EL (cell line): ENCODE data around the gene PLAC1.

ENCODE experiments used
- DNase-seq: peaks from one replicate; pipeline ENCODE4 v3.0.0-alpha.2; 2016

The PLAC1 gene, protein sequence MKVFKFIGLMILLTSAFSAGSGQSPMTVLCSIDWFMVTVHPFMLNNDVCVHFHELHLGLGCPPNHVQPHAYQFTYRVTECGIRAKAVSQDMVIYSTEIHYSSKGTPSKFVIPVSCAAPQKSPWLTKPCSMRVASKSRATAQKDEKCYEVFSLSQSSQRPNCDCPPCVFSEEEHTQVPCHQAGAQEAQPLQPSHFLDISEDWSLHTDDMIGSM

DNA sequence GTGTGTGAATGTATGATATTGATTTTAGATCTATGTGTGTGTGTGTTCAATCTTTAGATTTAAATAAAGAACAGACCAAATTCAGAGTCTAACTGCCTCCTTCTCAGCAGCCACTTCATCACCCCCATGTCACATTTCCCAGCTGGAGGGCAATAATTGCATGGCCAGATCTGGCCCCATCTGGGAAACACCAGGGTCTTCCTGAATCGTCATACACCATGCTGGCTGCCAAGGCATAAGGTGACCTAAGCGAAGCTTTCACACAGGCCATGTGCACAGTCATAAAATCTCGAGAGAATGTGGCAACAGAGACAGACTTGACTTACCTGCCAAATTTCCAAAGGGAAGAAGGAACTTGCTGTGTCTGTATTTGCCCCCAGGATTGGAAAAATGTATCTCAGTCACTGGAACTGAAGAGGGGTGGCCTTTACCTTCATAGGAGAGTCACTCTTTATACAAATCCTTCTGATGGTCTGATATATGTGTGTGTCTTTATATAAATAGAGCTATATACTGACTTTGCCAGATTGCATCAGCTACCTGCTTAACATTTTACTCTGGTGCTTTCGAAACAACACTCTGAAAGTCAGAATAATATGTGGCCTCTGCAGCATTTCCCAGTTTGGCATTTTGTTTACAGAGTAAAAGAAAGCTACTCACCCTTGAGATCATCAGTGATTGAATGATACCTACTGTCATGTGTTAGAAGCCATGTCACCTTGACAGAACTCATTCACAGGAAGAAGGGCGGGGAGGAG lies at the start of gene PLAC1:
TSS of gene PLAC1 (minus strand) at position 470 of the 758 bp plus-strand sequence. CDS start 91,789 bp downstream, outside the sequence.
- no peak for DNase-seq

DNA sequence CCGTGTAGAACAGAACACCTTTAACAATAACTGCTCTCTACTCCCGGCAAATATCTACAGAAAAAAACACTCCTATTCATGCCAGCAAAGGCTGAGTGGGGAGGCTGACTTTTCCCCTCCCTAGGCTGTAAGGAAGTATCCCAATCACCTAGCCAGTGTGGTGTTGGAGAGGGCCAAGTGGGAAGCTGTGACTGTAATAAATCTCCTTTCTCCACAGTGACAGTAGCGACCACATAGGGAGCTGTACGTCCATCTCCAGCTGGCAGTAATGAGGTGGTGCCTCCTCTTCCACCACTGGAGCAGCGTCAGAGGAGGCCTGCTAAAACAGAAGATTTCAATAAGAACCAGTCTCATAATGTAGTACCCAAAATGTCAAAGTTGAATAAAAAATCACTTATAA lies 47.9 kb upstream of the PLAC1 start:
- no peak for DNase-seq

DNA sequence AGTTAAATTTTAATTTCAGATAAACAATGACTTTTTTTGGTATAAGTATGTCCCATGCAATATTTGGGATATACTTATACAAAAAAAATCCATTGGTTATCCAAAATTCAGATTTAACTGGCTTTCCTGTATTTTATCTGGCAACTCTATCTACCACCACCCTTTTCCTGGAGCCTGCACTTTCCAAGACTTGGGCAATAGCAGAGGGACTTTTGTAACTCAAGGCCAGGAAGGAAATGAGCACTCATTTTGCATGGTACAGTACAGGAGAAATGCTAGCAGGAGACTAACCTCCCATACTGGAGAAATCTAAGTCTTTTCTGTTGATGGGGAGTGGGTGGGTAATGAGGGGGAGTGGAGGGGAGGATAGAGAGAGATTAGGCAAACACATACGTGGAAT lies 37.7 kb upstream of the PLAC1 start:
- DNase-seq, result no peak

DNA sequence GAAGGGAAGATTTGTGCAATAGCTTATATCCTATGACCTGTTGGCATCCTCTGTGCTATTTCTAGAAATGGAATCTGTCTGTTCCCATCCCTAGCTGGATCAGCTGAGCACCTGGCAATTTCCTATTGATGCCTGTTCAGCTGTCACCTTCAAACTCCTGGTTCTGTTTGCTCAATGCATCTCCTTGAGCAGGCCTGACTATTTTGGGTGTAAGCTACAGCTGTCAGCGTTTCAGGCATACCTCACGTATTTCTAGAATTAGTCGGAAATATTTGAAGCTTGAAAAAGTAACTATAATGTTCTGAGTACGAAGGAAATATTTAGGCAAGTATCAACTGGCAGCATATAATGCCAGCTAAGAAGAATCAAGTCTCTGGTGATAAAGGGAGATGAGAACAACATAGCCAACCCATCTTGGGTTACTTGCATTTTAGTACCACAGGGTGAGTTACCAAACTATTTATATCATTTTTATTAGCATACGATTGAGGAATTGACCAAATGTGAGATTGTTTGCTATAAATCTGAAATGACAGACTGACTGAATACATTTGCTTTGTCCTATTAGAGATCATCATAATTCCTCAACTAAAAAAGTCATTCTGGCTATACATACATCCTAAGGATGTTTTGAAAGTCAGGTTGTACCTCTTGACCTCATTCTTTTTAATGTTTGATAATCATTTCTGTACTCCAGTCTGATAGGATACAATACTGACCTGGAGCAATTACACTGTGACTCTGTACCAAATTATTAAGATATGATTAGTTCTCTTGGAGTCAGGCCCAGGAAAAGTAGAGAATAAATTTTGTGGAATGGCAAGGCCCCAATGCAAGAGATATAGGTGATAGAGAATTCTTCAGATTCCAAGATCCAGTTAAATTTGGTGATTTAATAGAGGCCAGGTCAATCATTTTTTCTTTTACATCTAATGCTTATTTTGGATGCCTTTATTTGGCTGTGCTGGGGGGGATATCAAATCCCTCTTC lies 36.4 kb upstream of the PLAC1 start:
- DNase-seq, result no peak

DNA sequence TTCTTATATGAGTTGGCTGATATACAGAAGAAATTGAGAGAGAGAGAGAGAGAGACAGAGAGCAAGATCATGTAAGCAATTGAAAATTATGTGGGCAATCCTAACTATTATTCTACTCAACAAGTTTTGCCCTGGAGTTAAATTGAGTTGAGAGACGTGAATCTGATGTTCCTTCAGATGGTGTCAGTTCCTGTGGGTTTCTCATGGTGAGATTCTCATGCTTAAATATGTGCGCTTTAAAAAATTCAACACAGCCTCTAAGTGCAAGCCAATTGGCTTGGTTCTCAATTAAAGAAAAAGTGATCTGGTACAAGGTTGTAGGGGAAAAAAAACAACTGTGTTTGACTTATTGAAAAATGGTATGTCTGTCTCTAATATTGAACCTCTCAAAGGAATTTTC lies 35.4 kb upstream of the PLAC1 start:
- no peak for DNase-seq

DNA sequence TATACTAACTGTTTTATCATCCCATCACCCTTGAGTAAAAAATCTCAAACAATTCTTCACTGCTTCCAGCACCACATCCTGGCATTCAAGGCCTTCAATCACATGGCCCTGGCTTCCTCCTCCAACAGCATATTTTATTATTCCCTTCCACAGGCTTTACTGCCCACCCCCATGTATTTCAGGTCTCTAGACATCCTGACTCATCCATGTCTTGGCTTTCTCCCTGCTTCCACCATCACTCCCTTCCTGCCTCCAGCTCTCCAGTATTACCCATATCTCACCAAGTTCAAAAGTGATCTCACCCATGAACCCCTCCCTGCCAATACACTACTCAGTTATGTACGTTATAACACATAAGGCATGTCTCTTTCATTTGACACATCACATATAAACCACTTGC lies 34.7 kb upstream of the PLAC1 start:
- DNase-seq, result peak; percentile 79

DNA sequence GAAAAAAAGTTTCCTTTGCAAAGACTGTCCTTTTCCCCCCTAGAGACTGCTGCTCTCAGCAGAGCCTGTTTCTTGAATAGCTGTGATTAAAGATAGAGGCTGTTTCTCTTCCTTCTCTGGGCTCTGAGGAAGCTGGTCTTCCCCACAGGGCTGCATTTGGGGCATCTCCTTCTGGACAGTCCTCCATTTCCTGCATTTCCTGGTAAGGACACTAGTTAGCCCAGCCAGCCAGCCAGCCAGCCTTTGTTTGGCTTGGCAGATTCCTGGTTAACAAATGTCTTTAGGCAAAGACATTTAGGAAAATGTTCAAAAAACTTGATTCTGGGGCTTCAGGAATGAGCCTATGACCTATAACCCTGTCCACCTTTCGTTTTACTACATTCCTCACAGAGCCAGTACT lies 34.0 kb upstream of the PLAC1 start:
- DNase-seq, result no peak

DNA sequence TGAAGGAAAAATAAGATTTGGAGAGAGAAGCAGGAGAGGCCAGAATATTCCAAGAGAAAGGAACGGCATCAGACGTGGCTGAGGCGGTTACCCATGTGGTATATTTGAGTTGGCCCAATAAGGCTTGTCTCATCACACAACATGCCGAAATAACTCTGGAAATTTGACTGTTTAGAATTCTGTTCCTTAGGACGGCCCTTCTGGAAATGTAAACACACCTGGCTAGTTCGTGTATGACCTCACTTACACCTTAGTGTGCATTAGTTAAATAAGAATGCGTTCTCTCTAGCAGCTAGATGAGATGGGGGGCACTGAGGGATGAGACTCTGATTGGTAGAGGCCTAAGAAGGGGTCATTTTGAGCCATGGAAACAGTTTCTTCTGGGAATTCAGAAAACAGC lies 33.2 kb upstream of the PLAC1 start:
- DNase-seq, result no peak

DNA sequence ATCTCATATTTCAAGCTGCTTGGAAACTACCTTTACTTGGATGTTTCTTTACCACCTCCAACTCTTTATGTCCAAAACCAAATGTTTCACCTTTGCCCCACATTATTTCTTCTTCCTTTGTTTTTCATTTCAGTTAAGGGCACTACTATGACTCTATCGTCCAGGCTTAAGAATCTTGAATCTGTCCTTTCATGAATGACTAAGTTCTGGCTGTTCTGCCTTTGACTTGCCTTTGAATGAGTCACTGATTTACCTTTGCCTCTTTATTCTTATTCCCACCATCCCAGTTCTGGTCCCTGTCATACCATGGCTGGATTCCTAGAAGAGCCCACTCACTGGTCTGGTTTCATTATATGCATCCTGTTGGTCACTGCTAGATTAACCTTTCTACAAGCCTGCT lies 30.6 kb upstream of the PLAC1 start:
- DNase-seq, result peak; percentile 58

DNA sequence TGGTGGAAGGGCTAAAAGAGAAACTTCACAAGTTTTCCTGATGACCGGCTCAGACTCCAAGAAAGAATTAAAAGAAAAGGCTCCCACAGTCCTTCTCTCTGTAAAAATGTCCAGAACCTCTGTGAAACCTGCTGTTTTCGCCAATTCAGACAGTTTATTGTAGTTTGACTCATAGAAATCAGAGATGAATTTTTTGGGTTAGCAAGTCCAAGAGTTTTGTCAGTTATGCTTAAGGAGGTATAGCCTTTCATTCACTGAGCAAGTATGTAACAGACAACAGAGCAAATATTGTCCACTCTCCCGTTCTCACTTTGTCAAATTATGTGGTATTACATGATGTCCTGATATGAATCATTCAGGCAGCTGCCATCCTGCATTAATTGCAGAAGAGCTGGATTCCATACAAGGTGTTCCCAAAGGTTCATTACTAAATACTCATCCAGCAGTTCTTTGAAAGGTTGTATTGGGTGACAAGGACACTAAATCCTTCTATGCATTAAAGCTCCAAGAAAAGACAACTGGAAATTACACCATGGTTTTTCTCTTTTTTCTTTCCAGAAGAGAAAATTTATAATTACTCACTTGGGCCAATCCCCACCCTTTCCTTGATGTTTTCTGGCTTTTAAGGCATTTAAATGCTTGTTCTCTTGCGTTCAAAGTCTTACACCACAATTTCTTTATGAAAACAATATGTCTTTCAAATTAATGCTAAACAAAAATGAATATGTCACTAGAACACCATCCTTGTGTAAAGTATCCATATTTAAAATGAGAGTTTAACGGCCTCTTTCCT lies 30.0 kb upstream of the PLAC1 start:
- DNase-seq, result no peak

DNA sequence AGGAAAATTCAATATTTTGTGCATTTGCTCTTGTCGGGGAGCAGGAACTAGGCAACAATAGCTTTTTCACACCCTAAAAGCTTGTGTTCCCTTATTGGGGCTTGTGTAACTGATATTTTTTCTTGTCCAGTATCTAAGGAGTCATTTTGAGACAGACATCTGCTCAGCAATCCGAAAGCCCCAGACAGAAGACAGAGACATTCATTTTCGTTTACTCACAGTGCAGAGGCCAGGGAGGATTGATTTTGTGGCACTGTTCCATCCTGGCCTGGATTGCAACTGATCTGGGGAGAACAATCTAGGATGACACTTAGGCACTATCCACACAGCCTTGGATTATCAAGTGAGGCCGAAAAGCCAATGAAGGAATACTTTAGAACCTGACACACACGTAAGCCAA lies 27.4 kb upstream of the PLAC1 start:
- peak; percentile 59 for DNase-seq

DNA sequence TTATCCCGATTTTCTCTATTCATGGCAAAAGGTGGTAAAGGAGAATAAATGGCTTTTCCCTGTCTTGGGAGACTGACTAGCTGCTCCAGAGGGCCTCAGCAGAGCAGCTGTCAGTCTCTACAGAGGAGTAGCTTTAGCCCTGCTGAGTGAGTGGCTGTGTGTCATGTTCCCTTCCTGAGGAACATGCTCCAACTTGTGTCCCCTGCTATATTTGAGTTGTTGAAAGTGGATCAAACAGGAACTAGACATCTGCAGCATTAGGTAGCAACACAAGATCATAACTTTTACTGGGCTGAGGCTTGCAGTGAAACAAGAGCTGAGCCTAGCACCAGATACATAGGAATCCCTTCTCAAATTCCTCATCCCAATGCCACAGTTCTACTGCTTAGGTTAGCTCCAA lies 26.7 kb upstream of the PLAC1 start:
- DNase-seq, result no peak

DNA sequence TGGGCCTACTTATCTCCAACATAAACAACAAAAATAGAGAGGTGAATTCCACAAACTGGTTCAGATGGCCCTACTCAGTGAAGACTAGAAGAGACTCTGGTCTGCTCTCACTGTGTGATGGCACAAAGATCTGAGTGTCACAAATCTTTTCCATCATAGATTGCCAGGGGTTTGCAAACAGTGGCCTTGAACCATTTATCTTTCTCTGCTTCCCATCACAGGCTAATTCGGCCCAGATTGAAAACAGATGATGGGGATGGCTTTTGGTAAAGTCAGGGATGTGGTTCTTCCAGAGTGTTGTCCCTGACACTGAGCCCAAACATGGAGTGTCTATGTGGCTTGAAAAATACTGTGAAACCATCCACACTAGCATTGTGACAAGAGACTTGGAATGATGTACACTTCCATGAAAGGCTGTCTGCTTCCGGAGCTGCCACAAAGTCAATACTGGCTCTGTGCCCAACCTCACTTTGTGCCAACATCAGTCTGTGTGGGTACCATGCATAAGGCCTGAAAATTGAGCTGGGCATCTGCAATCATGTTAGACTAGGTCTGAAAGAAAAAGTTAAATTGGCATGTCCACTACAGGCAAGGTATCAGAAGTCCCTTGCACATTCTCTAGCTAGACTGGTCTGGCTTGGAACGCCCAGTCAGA lies 25.2 kb upstream of the PLAC1 start:
- no peak for DNase-seq

DNA sequence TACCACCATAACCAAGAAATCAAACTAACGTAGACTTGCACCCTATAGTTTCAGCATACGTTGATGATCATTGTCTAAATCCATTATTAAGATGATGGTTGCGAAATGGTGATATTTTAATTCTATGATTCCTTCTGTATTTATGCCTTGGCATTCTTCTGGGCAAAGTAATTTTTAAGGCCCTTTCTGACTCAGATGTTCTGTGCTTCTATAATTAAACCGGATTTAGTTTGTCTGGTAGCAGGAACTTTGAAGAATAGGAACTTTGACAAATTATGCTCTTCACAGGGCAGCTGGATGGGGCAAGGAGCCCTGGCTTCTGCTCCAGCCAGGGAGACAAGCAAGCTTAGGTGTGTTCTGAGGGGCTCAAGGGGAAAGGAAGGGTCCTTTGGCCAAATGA lies 23.8 kb upstream of the PLAC1 start:
- no peak for DNase-seq

DNA sequence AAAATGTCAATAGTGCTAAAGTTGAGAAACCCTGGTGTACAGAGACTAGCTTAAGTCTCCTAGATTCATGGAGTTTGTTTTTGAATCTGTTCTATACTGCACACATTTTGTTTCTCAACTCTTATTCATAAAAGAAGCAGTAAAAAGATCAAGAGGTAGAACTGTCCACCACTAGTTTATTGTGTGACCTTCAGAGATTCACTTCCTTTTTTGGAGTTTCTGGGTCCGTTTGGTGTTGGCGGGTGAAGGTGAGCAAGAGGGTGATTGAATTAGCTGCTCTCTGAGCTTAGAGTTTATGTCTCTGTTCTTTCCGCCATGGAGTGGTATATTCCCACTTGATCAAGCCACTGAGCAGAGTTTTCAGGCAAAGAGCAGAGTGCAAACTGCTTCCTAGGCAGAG lies 21.4 kb upstream of the PLAC1 start:
- DNase-seq, result no peak

DNA sequence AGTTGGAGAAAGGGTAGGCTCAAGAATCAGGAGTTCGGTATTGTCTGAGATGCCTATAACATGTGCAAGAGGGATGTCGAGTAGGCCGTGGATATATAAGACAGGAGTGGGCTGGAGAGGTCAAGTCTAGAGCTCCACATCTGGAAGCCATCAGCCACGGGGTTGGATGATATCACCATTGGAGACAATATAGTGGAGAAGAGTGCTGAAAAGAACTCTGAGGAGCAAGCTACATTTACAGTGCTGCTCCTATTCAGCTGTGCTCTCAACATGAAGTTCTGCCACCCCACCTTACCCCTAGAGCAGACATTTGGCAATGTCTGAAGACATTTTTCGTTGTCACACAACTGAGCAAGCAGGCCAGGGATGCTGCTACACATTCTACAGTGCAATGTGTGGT lies 20.9 kb upstream of the PLAC1 start:
- DNase-seq, result peak; percentile 56

DNA sequence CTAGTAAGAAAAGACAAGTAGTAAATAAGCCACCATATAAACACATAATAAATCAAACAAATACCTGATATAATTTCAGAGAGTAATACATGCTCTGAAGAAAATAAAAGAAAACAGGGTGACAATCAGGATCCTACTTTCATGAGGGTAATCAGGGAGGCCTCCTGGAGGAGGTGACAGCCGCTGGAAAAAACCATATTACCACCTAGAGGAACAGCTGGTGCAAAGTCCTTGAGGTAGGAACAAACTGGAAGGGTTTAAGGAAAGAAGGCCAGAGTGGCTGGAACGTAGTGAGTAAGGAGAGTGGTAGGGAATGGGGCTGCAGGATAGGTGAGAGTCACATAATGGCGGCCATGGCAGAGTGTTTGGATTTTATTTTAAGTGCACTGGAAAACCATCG lies 19.1 kb upstream of the PLAC1 start:
- no peak for DNase-seq

DNA sequence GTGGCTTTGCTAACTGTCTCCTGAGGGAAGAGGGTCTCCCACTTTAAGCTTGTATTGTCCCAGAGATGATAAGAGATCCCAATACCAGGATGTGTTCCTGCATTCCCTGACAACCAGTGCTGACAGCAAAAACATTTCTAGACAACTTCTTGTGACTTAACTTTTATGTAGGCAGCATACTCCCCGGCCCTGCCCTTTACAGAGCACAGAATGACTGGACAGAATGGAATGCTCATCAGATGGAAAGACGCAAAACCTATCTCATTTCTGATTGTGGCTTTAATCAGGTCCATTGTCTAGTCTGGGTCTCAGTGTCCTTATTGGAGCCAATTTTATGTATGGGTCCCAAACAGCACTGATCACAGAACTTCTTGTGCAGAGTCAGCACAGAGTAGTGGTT lies 18.2 kb upstream of the PLAC1 start:
- DNase-seq, result peak; percentile 79

DNA sequence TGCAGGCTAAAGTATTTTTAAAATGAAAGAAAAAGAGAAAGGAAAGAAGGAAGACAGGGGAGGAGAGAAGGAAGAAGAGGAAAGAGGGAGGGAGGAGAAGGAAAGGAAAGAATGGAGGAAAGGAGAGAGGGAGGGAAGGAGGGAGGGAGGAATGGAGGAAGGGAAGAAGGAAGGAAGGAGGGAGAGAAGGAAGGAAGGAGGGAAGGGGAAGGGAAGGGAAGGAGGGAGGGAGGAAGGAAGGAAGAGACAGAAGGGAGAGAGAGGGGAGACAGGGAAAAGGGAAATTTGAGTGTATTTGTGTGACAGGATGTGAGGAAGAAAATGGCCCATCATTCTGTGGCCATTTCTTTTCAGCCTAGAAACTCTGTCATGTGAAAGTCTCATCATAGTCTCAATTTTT lies 14.9 kb upstream of the PLAC1 start:
- no peak for DNase-seq

DNA sequence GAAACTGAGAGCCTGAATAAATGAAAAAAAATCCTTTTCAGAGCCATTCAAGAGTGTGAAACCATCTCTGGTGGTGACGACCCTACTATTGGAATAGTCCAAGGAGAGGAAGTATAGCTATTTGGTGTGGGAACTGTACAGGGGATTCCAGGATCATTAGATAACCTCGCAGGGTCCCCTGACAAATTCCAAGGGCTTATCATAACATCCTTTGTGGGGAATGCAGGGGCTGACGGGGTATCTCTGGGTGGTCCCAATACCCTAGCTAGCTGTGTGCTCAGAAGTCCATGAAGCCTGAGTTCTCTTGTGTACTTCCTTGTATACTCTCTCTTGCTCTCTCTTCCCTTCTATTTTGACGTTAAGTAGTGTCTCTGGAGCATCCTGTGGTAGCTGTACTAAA lies 13.8 kb upstream of the PLAC1 start:
- DNase-seq, result no peak

DNA sequence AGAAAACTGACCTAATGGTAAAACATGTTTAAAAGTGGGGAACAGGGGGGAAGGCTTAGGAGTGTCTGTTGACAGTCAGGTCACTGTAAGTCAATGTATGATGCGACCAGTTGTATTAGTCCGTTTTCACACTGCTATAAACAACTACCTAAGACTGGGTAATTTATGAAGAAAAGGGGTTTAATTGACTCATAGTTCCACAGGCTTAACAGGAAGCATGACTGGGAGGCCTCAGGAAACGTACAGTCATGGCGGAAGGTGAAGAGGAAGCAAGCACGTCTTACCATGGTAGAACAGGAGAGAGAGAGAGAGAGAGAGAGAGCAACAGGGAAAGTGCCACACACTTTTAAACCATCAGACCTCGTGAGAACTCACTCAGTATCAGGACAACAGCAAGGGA lies 13.0 kb upstream of the PLAC1 start:
- peak; percentile 23 for DNase-seq
